Neuronal stem cell (in vitro differentiated cells): ENCODE measurements around the gene CRABP1.
A peak's percentile ranks its signal among the peaks of the same experiment; 100 is the strongest.

ENCODE experiments used
- DNase-seq: peaks from one replicate; pipeline ENCODE4 v3.0.0-alpha.2; 2013; ENCODE audit warnings: low spot score
- H2AFZ ChIP-seq: one replicate; pipeline ENCODE4 v1.6.1; 2013; ENCODE audit warnings: mild to moderate bottlenecking, low read length, inconsistent platforms
- H2AK5ac ChIP-seq: 2 replicates; pipeline ENCODE4 v1.6.1; 2013; ENCODE audit warnings: low read depth, mild to moderate bottlenecking, inconsistent platforms, low read length, moderate library complexity, mixed read lengths
- H2BK120ac ChIP-seq: 2 replicates; pipeline ENCODE4 v1.6.1; 2013; ENCODE audit warnings: low read depth, mild to moderate bottlenecking, inconsistent platforms, low read length, moderate library complexity, mixed read lengths
- H2BK12ac ChIP-seq: one replicate; pipeline ENCODE4 v1.6.1; 2013; ENCODE audit warnings: low read length, inconsistent platforms
- H2BK15ac ChIP-seq: 2 replicates; pipeline ENCODE4 v1.6.1; 2013; ENCODE audit warnings: mild to moderate bottlenecking, low read length, inconsistent platforms, mixed read lengths
- H2BK5ac ChIP-seq: one replicate; pipeline ENCODE4 v1.6.1; 2013; ENCODE audit warnings: inconsistent platforms, mild to moderate bottlenecking, low read length, moderate library complexity
- H3K14ac ChIP-seq: one replicate; pipeline ENCODE4 v1.6.1; 2013; ENCODE audit warnings: low read length, inconsistent platforms
- H3K18ac ChIP-seq: 2 replicates; pipeline ENCODE4 v1.6.1; 2013; ENCODE audit warnings: low read length, inconsistent platforms
- H3K23ac ChIP-seq: 2 replicates; pipeline ENCODE4 v1.6.1; 2013; ENCODE audit warnings: low read depth, mild to moderate bottlenecking, mixed read lengths, low read length, inconsistent platforms; ENCODE audit not compliant: poor library complexity
- H3K27ac ChIP-seq: replicated peaks from 3 replicates; pipeline ENCODE4 v1.5.1; 2013; ENCODE audit warnings: low read length, inconsistent platforms
- H3K27me3 ChIP-seq, 3 experiments: 2 replicates each; pipeline ENCODE4 v1.6.1; 2013; ENCODE audit warnings: low read length in 3 of 3, mild to moderate bottlenecking in 2 of 3, inconsistent platforms in 1 of 3, low read depth in 1 of 3, mixed read lengths in 1 of 3, moderate library complexity in 1 of 3; ENCODE audit not compliant: control insufficient read depth in 3 of 3, insufficient read depth in 3 of 3
- H3K36me3 ChIP-seq, 2 donors: replicated peaks in 1 of 2; 2 replicates each; pipeline ENCODE4 v1.6.1; 2013; ENCODE audit warnings: low read length in 2 of 2; ENCODE audit not compliant: control insufficient read depth in 2 of 2, insufficient read depth in 2 of 2
- H3K4ac ChIP-seq: 2 replicates; pipeline ENCODE4 v1.6.1; 2013; ENCODE audit warnings: inconsistent platforms, mild to moderate bottlenecking, low read length, moderate library complexity
- H3K4me1 ChIP-seq, 2 donors: 1 replicate in 1 of 2; 2 replicates in 1 of 2; pipeline ENCODE4 v1.6.1; 2013; ENCODE audit warnings: low read length in 2 of 2, low read depth in 1 of 2; ENCODE audit not compliant: control insufficient read depth in 2 of 2, insufficient read depth in 1 of 2
- H3K4me2 ChIP-seq: one replicate; pipeline ENCODE4 v1.6.1; 2013; ENCODE audit warnings: mild to moderate bottlenecking, low read length, inconsistent platforms; ENCODE audit not compliant: insufficient read depth, poor library complexity, severe bottlenecking
- H3K4me3 ChIP-seq, 2 donors: 2 replicates each; pipeline ENCODE4 v1.5.1; 2013; ENCODE audit warnings: low read length in 2 of 2, mild to moderate bottlenecking in 2 of 2, inconsistent platforms in 1 of 2, moderate library complexity in 1 of 2
- H3K79me1 ChIP-seq: one replicate; pipeline ENCODE4 v1.6.1; 2013; ENCODE audit warnings: low read depth, mild to moderate bottlenecking, inconsistent platforms, low read length, moderate library complexity
- H3K9ac ChIP-seq: one replicate; pipeline ENCODE4 v1.6.1; 2013; ENCODE audit warnings: mild to moderate bottlenecking, low read depth, low read length, inconsistent platforms; ENCODE audit not compliant: poor library complexity
- H3K9me3 ChIP-seq, 2 donors: replicated peaks in 1 of 2; 2 replicates each; pipeline versions ENCODE3 to v1.6.1; 2013; ENCODE audit warnings: low read length in 2 of 2, mild to moderate bottlenecking in 2 of 2, inconsistent platforms in 1 of 2, low read depth in 1 of 2, mixed read lengths in 1 of 2, moderate library complexity in 1 of 2; ENCODE audit not compliant: control insufficient read depth in 2 of 2, insufficient read depth in 1 of 2
- H4K8ac ChIP-seq: one replicate; pipeline ENCODE4 v1.6.1; 2013; ENCODE audit warnings: low read depth, mild to moderate bottlenecking, inconsistent platforms, low read length, moderate library complexity
- H4K91ac ChIP-seq: one replicate; pipeline ENCODE4 v1.6.1; 2013; ENCODE audit warnings: low read length, low read depth, mild to moderate bottlenecking, inconsistent platforms; ENCODE audit not compliant: poor library complexity
- WGBS, 2 donors: extraction: QIAGEN DNeasy Blood & Tissue Kit; methylation state at CpG; one replicate each; pipeline ENCODE4 v1.1.7; 2013; ENCODE audit warnings: missing lambda C conversion rate in 2 of 2, mixed read lengths in 1 of 2; ENCODE audit not compliant: insufficient read length in 2 of 2, insufficient replicate concordance in 1 of 2; ENCODE audit errors: extremely low coverage in 2 of 2; 5-methylcytosine and 5-hydroxymethylcytosine counted together

The CRABP1 gene

DNA sequence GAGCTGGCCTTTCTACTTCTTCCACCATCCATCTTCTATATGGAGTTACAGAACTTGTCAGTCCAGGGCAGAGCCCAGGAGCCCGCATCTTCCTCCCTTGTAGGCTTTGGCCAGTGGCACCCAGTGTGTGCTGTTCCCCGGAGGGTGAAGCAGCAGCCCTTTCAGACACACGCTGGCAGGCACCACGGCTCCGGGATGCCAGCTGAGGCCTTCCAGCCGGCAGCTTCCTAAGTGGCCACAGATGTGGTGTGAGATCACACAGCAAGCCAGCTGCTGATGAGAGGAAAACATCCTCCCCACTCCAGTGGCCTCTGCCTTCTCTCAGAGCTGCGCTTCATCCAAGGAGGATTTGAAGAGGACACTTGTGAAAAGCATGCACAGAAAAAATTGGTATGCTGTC is 24.1 kb downstream of the CRABP1 start:
- Histone ChIP-seq H2BK12ac (no peak overlapping the region), H4K8ac (no peak overlapping the region), H3K18ac (no peak overlapping the region), H2AK5ac (no peak overlapping the region), H3K79me1 (no peaks in the 10 kb centered on the region), H2BK120ac (no peak overlapping the region), H3K4me2 (no peak overlapping the region), H3K23ac (no peak overlapping the region), H3K4me3 (no peak overlapping the region), H2BK15ac (no peak overlapping the region), H3K9me3 (no peaks in the 10 kb centered on the region), H2BK5ac (no peak overlapping the region), H3K27ac (no peak overlapping the region), H3K36me3 (no peaks in the 10 kb centered on the region), H3K9ac (no peak overlapping the region), H4K91ac (no peak overlapping the region), H3K4ac (no peak overlapping the region), H3K4me1 (peaks cover 16 to 22% of the 10 kb centered on the region in 2 donors), H3K27me3 (peaks cover 0 to under 1% (median 0%) of the 10 kb centered on the region in 3 experiments), H2AFZ (peak overlapping the region; percentile 46), H3K14ac (no peak overlapping the region)
- WGBS, 2 donors = no CpG with 5 or more reads among the region's 7 CpGs
- DNase-seq = no peak

- no CpG with 5 or more reads among the region's 8 CpGs for WGBS, 2 donors
- no peak overlapping the region for H2AFZ ChIP-seq
Observed at GRCh38 chr15:78365917-78366316, 25.8 kb downstream of the CRABP1 start.

DNA sequence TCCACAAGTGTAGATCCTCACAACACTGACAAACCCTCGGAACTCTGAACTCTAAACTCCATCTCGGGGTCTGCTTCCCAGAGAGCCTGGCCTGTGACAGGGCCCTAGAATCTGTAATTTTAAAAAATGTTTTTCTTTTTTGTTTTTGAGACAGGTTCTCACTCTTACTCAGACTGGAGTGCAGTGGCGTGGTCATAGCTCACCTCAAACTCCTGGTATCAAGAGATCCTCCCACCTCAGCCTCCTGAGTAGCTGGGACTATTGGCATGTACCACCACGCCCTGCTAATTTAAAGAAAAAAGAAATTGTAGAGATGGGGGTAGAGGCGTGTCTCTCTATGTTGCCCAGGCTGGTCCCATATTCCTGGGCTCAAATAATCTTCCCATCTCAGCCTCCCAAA is 26.2 kb downstream of the CRABP1 start:
- Histone ChIP-seq H3K4ac (no peak overlapping the region), H2AK5ac (no peak overlapping the region), H3K4me3 (no peak overlapping the region), H3K27me3 (peaks cover 0 to 6% (median 0%) of the 10 kb centered on the region in 3 experiments), H2AFZ (no peak overlapping the region), H3K9me3 (no peaks in the 10 kb centered on the region), H3K18ac (no peak overlapping the region), H2BK120ac (no peak overlapping the region), H3K23ac (no peak overlapping the region), H2BK12ac (no peak overlapping the region), H4K91ac (no peak overlapping the region), H2BK5ac (no peak overlapping the region), H3K79me1 (no peaks in the 10 kb centered on the region), H3K4me2 (no peak overlapping the region), H2BK15ac (no peak overlapping the region), H4K8ac (no peak overlapping the region), H3K14ac (no peak overlapping the region), H3K9ac (no peak overlapping the region), H3K36me3 (no peaks in the 10 kb centered on the region), H3K27ac (no peak overlapping the region), H3K4me1 (peaks cover 14 to 19% of the 10 kb centered on the region in 2 donors)
- WGBS, 2 donors = no CpG with 5 or more reads among the region's 5 CpGs
- DNase-seq = no peak

More at GRCh38 chr15:78365917-78366316, 25.8 kb downstream of the CRABP1 start:
- H3K23ac ChIP-seq = no peak overlapping the region
- peaks cover 14 to 23% of the 10 kb centered on the region in 2 donors for H3K4me1 ChIP-seq
- no peak overlapping the region for H4K91ac ChIP-seq
- no peak overlapping the region for H4K8ac ChIP-seq
- H3K4ac ChIP-seq = no peak overlapping the region
- no peak overlapping the region for H2BK12ac ChIP-seq
- H3K27me3 ChIP-seq = peaks cover 0 to 5% (median 0%) of the 10 kb centered on the region in 3 experiments
- no peak overlapping the region for H3K18ac ChIP-seq
- H2BK120ac ChIP-seq = no peak overlapping the region
- no peak overlapping the region for H2AK5ac ChIP-seq
- no peaks in the 10 kb centered on the region for H3K79me1 ChIP-seq
- no peak overlapping the region for H3K4me2 ChIP-seq
- no peak for DNase-seq
- no peak overlapping the region for H2BK5ac ChIP-seq
- H2BK15ac ChIP-seq = no peak overlapping the region
- H3K9me3 ChIP-seq = no peaks in the 10 kb centered on the region
- H3K27ac ChIP-seq = no peak overlapping the region
- H3K4me3 ChIP-seq = no peak overlapping the region
- no peaks in the 10 kb centered on the region for H3K36me3 ChIP-seq
- no peak overlapping the region for H3K9ac ChIP-seq
- H3K14ac ChIP-seq = no peak overlapping the region

DNA sequence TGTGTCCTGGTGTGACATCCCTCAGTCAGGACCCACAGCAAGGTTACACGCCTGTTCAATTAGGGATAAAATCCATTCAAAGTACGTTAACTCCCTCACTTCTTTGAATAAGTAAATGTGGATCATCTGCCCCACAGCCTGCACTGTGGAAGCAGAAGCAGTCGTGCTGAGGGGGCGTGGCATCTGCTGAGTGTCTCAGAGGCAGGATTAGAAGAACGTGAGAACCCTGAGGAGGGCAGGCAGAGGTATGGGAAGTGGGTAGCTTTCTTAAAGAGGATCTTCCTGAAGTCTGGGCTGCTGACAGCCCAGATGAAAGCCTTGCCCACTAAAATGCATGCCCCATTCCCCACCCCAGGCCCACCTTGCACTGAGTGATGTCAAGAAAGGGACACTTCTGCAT is 28.5 kb downstream of the CRABP1 start:
- Histone ChIP-seq H3K79me1 (no peaks in the 10 kb centered on the region), H2AK5ac (no peak overlapping the region), H3K18ac (no peak overlapping the region), H3K36me3 (no peaks in the 10 kb centered on the region), H3K4me3 (no peak overlapping the region), H3K23ac (no peak overlapping the region), H2BK5ac (no peak overlapping the region), H3K4me1 (peaks cover 13 to 22% of the 10 kb centered on the region in 2 donors), H3K4me2 (no peak overlapping the region), H3K14ac (no peak overlapping the region), H2BK15ac (no peak overlapping the region), H4K91ac (no peak overlapping the region), H3K9ac (no peak overlapping the region), H3K27ac (no peak overlapping the region), H2AFZ (peak overlapping the region; percentile 30), H4K8ac (no peak overlapping the region), H3K9me3 (no peaks in the 10 kb centered on the region), H3K27me3 (peaks cover 0 to 6% (median 0%) of the 10 kb centered on the region in 3 experiments), H2BK120ac (no peak overlapping the region), H2BK12ac (no peak overlapping the region), H3K4ac (no peak overlapping the region)
- whole genome bisulfite sequencing, 2 donors = no CpG with 5 or more reads among the region's 5 CpGs
- DNase-seq = no peak
